Effector memory CD4-positive, alpha-beta T cell (primary cell): ENCODE data around the gene RASGRF1.

Experiments used
- DNase-seq, 3 donors: peaks; one replicate each; pipeline ENCODE4 v3.0.0-alpha.2; 2020
- H3K27ac ChIP-seq: 2 replicates; pipeline ENCODE4 v1.7.0; 2013; ENCODE audit warnings: mild to moderate bottlenecking, low read length, moderate library complexity; ENCODE audit not compliant: insufficient read depth, poor library complexity, severe bottlenecking
- H3K27me3 ChIP-seq: replicated peaks from 2 replicates; pipeline ENCODE4 v1.7.0; 2013; ENCODE audit warnings: mild to moderate bottlenecking, low read length; ENCODE audit not compliant: insufficient read depth, control insufficient read depth, poor library complexity, severe bottlenecking
- H3K36me3 ChIP-seq: 2 replicates; pipeline ENCODE4 v1.7.0; 2013; ENCODE audit warnings: mild to moderate bottlenecking, low read length, moderate library complexity; ENCODE audit not compliant: control insufficient read depth, insufficient read depth
- H3K4me1 ChIP-seq: 2 replicates; pipeline ENCODE4 v1.7.0; 2013; ENCODE audit warnings: low read length, mild to moderate bottlenecking; ENCODE audit not compliant: control insufficient read depth, insufficient read depth, poor library complexity, severe bottlenecking
- H3K4me3 ChIP-seq: 2 replicates; pipeline ENCODE4 v1.7.0; 2013; ENCODE audit warnings: low read length, low read depth, mild to moderate bottlenecking; ENCODE audit not compliant: insufficient read depth, poor library complexity, severe bottlenecking
- H3K9me3 ChIP-seq: 2 replicates; pipeline ENCODE4 v1.7.0; 2013; ENCODE audit warnings: mild to moderate bottlenecking, low read length, moderate library complexity; ENCODE audit not compliant: control insufficient read depth

RASGRF1 gene

GRCh38 chr15:79067969-79068368 lies 22.6 kb downstream of the RASGRF1 start:
- DNase-seq, result no peak
- H3K9me3 ChIP-seq, result no peaks in the 10 kb centered on the region
- no peak overlapping the region for H3K4me3 ChIP-seq
- H3K4me1 ChIP-seq, result no peaks in the 10 kb centered on the region
- no peak overlapping the region for H3K27ac ChIP-seq
- H3K36me3 ChIP-seq, result no peaks in the 10 kb centered on the region
- H3K27me3 ChIP-seq, result no peaks in the 10 kb centered on the region

- H3K4me1 ChIP-seq, result no peaks in the 10 kb centered on the region
- H3K27me3 ChIP-seq, result no peaks in the 10 kb centered on the region
- H3K27ac ChIP-seq, result no peak overlapping the region
- no peaks in the 10 kb centered on the region for H3K36me3 ChIP-seq
- no peak for DNase-seq
- no peak overlapping the region for H3K4me3 ChIP-seq
- no peaks in the 10 kb centered on the region for H3K9me3 ChIP-seq
These were observed 23.3 kb downstream of the RASGRF1 start for GRCh38 chr15:79067072-79067833.

- DNase-seq, result no peak
- Histone ChIP-seq H3K27me3 (no peaks in the 10 kb centered on the region), H3K4me3 (no peak overlapping the region), H3K9me3 (no peaks in the 10 kb centered on the region), H3K27ac (no peak overlapping the region), H3K4me1 (no peaks in the 10 kb centered on the region), H3K36me3 (no peaks in the 10 kb centered on the region)
These were observed 24.0 kb downstream of the RASGRF1 start for GRCh38 chr15:79066391-79067071.

GRCh38 chr15:79065706-79066376 lies 24.7 kb downstream of the RASGRF1 start:
- DNase-seq, result no peak
- Histone ChIP-seq H3K4me3 (no peak overlapping the region), H3K36me3 (no peaks in the 10 kb centered on the region), H3K4me1 (no peaks in the 10 kb centered on the region), H3K27ac (no peak overlapping the region), H3K27me3 (no peaks in the 10 kb centered on the region), H3K9me3 (no peaks in the 10 kb centered on the region)

- H3K36me3 ChIP-seq, result no peaks in the 10 kb centered on the region
These were observed 25.2 kb downstream of the RASGRF1 start for GRCh38 chr15:79065361-79065705.

GRCh38 chr15:79064496-79064895 lies 26.1 kb downstream of the RASGRF1 start:
- Histone ChIP-seq H3K27me3 (no peaks in the 10 kb centered on the region), H3K4me3 (no peak overlapping the region), H3K4me1 (no peaks in the 10 kb centered on the region), H3K27ac (no peak overlapping the region), H3K36me3 (no peaks in the 10 kb centered on the region), H3K9me3 (no peaks in the 10 kb centered on the region)
- DNase-seq, result no peak

More at GRCh38 chr15:79065361-79065705, 25.2 kb downstream of the RASGRF1 start:
- Histone ChIP-seq H3K27ac (no peak overlapping the region), H3K4me1 (no peaks in the 10 kb centered on the region), H3K4me3 (no peak overlapping the region), H3K27me3 (no peaks in the 10 kb centered on the region), H3K9me3 (no peaks in the 10 kb centered on the region)
- no peak for DNase-seq

DNA sequence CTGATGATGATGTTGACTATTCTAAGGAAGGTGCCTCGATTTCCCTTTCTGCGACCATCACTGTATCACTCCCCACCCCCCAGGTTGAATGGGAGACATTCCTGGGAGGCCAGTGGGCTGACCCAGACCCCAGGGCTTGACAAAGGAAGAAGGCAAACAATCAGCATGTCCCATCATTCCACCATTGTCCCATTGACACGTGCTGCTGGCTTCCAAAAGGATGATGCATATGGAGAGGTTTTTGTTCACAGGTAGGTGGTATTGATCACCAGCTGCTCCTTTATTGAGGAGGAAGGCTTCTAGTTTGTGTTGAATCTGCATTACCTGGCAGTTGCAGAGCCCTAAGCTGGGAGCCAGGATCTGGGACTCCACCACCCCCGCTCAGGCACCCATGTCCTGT lies 30.4 kb downstream of the RASGRF1 start:
- no peak overlapping the region for H3K27ac ChIP-seq
- no peaks in the 10 kb centered on the region for H3K4me1 ChIP-seq
- H3K4me3 ChIP-seq, result no peak overlapping the region
- H3K27me3 ChIP-seq, result no peaks in the 10 kb centered on the region
- H3K9me3 ChIP-seq, result no peaks in the 10 kb centered on the region
- no peaks in the 10 kb centered on the region for H3K36me3 ChIP-seq
- DNase-seq, result no peak

- H3K27ac ChIP-seq, result no peak overlapping the region
These were observed 31.5 kb downstream of the RASGRF1 start for GRCh38 chr15:79059081-79059572.

DNA sequence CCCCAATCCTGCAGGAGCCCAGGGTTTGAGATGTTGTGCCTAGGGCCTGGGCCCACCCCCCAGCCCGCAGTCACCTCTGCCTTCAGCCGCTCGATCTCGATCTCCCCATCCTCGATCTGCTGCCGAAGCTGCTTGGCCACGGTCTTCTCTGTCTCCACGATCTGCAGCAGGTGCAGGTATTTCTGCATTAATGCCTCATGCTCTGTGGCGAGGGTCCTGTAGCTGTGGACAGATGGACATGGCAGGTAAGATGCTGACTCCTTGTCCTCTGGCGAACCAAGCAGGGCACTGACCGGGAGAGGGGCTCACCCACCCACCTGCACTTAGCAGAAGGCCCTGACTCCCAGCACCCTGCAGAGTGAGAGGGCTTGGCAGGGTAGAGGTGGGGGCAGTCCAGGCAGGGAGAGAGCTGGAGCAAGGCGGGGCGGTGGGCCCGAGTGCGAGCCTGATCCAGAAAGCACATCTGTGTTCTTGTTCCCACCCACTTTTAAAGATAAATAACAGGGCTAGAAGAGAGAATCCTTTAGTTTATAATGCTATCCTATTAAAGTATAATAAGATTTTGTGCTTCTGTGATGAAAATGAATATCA lies 32.2 kb downstream of the RASGRF1 start:
- H3K4me3 ChIP-seq, result no peak overlapping the region
- H3K9me3 ChIP-seq, result no peaks in the 10 kb centered on the region
- no peaks in the 10 kb centered on the region for H3K36me3 ChIP-seq
- no peak overlapping the region for H3K27ac ChIP-seq
- H3K27me3 ChIP-seq, result no peaks in the 10 kb centered on the region
- no peaks in the 10 kb centered on the region for H3K4me1 ChIP-seq
- DNase-seq, result no peak

More at GRCh38 chr15:79059081-79059572, 31.5 kb downstream of the RASGRF1 start:
- Histone ChIP-seq H3K4me1 (no peaks in the 10 kb centered on the region), H3K27me3 (no peaks in the 10 kb centered on the region), H3K9me3 (no peaks in the 10 kb centered on the region), H3K36me3 (no peaks in the 10 kb centered on the region), H3K4me3 (no peak overlapping the region)
- DNase-seq, result no peak
